Uterus (tissue), 4 donors: ENCODE results near the gene PHF11. TPM values are rescaled to one million over a fixed set of nuclear protein-coding genes. Genes with fewer than 3 reads are reported as not detected.

Experiments
- DNase-seq, 2 donors: peaks; one replicate each; pipeline ENCODE4 v3.0.0-alpha.2; 2019 to 2020
- H3K27ac ChIP-seq, 2 donors: fragments of 200-600 bp; sonication (generic); 1 replicate in 1 of 2; 2 replicates in 1 of 2; pipeline ENCODE4 v1.5.1; 2016 to 2018
- H3K27me3 ChIP-seq, 2 donors: fragments of 200-600 bp; sonication (generic); one replicate each; pipeline ENCODE4 v1.5.1; 2018 to 2019; ENCODE audit warnings: control low read depth in 1 of 2
- H3K36me3 ChIP-seq, 2 donors: fragments of 200-600 bp; sonication (generic); one replicate each; pipeline ENCODE4 v1.5.1; 2019; ENCODE audit warnings: control low read depth in 1 of 2
- H3K4me1 ChIP-seq, 2 donors: fragments of 200-600 bp; sonication (generic); one replicate each; pipeline ENCODE4 v1.5.1; 2018 to 2019; ENCODE audit warnings: control low read depth in 1 of 2
- H3K4me3 ChIP-seq, 2 donors: fragments of 200-600 bp; sonication (generic); 1 replicate in 1 of 2; 2 replicates in 1 of 2; pipeline ENCODE4 v1.5.1; 2018 to 2019; ENCODE audit warnings: mild to moderate bottlenecking in 1 of 2
- H3K9me3 ChIP-seq, 2 donors: fragments of 200-600 bp; sonication (generic); one replicate each; pipeline ENCODE4 v1.5.1; 2019; ENCODE audit warnings: control low read depth in 1 of 2
- CTCF ChIP-seq, 4 experiments: fragments of 200-600 bp in 2 of 4; fragments of 450-650 bp in 2 of 4; sonication (generic) in 2 of 4; IDR thresholded peaks; one replicate each; pipeline ENCODE4 v1.5.1; 2016 to 2019; ENCODE audit warnings: antibody characterized with exemption in 4 of 4, mild to moderate bottlenecking in 2 of 4, moderate library complexity in 1 of 4
- POLR2A ChIP-seq, 2 donors: fragments of 450-650 bp; IDR thresholded peaks; one replicate each; pipeline ENCODE4 v1.6.1; 2016; ENCODE audit warnings: antibody characterized with exemption in 2 of 2, mild to moderate bottlenecking in 1 of 2, moderate library complexity in 1 of 2
- intact Hi-C: fragments of 100-400 bp; cut with DNase I; formaldehyde crosslinking; loops from one replicate; pipeline ENCODE4 v1.15.1; 2023; ENCODE audit warnings: low total_unique reads
- total RNA-seq, 4 donors: library from RNA; depleted of rRNA in 3 of 4; stranded (reverse); fragments of >200 nt in 3 of 4; gene quantifications; one replicate each; pipeline versions ENCODE4 v1.1.0 to v1.2.4, GENCODE V29; 2014 to 2023
- donor health status: DM: yes; HTN: yes; CAD: no.

Gene PHF11
- total RNA-seq, 4 donors from 2014 or later: 26.2 to 70.9 (median 27.2) TPM

DNA sequence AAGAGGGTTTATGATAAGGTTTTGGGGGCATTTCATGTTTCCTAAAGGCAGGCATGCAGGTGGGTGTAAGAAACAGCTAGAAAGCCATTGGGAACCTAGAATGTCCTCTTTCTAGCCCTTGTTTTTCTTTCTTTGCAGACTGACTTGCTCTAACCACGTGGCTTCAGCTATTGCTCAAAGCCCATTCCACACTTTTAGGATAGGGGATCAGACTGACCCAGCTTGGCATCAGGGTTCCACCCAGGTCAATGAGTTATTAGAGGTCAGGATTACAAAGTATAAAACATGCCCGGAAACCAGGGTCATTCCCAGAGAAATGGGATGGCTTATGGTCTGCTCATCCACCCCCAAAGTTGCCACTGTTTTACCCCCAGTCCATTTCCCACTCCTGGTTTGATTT is 16.8 kb downstream of the PHF11 start:
- no peaks in the 10 kb centered on the region for H3K9me3 ChIP-seq
- no peaks in the 10 kb centered on the region for H3K4me1 ChIP-seq
- H3K27ac ChIP-seq: no peak overlapping the region
- intact Hi-C loops: no loop called here
- no peaks in the 10 kb centered on the region for H3K27me3 ChIP-seq
- no peak overlapping the region for H3K4me3 ChIP-seq
- no peaks in the 10 kb centered on the region for H3K36me3 ChIP-seq
- TF ChIP-seq CTCF (IDR thresholded peaks at IDR 0.05) (no peak), POLR2A (IDR thresholded peaks at IDR 0.05) (no peak)
- no peak for DNase-seq

- TF ChIP-seq POLR2A (IDR thresholded peaks at IDR 0.05) (no peak), CTCF (IDR thresholded peaks at IDR 0.05) (no peak)
- Histone ChIP-seq H3K36me3 (no peaks in the 10 kb centered on the region), H3K9me3 (no peaks in the 10 kb centered on the region), H3K4me1 (no peaks in the 10 kb centered on the region), H3K27ac (no peak overlapping the region), H3K4me3 (no peak overlapping the region), H3K27me3 (no peaks in the 10 kb centered on the region)
- DNase-seq: no peak
- intact Hi-C loops: no loop called here
Measured at GRCh38 chr13:49516467-49516866, 20.7 kb downstream of the PHF11 start.

- H3K36me3 ChIP-seq: no peaks in the 10 kb centered on the region
- intact Hi-C loops: no loop called here
- DNase-seq: no peak
- no peak for TF ChIP-seq POLR2A (IDR thresholded peaks at IDR 0.05)
- TF ChIP-seq CTCF (IDR thresholded peaks at IDR 0.05): no peak
- no peak overlapping the region for H3K4me3 ChIP-seq
- H3K4me1 ChIP-seq: no peaks in the 10 kb centered on the region
- H3K9me3 ChIP-seq: no peaks in the 10 kb centered on the region
- no peaks in the 10 kb centered on the region for H3K27me3 ChIP-seq
- no peak overlapping the region for H3K27ac ChIP-seq
Measured at GRCh38 chr13:49517461-49517860, 21.7 kb downstream of the PHF11 start.

DNA sequence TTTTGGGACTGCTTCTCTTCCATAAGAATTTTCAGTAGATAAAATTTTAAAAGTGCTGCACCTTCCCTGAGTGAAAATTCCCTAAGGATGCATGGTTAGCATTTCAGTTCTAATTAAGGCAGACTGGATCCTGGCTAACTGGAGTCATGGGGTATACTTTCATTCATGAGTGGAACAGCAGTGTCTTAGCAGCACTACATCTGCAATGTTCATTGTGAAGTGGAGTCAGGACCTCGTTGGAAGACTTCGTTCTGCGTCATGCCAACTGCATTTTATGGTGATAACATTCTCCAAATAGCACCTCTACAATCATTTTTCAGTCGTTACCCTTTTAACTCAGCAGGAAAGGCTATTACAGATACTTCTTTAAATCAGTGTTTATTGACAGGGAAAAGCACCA is 25.5 kb downstream of the PHF11 start:
- no peak for DNase-seq
- Histone ChIP-seq H3K9me3 (no peaks in the 10 kb centered on the region), H3K27ac (peak overlapping the region; percentile 13 to 34), H3K27me3 (no peaks in the 10 kb centered on the region), H3K36me3 (no peaks in the 10 kb centered on the region), H3K4me1 (no peaks in the 10 kb centered on the region), H3K4me3 (no peak overlapping the region)
- intact Hi-C loops: no loop called here
- no peak for TF ChIP-seq POLR2A (IDR thresholded peaks at IDR 0.05)
- TF ChIP-seq CTCF (IDR thresholded peaks at IDR 0.05): no peak

DNA sequence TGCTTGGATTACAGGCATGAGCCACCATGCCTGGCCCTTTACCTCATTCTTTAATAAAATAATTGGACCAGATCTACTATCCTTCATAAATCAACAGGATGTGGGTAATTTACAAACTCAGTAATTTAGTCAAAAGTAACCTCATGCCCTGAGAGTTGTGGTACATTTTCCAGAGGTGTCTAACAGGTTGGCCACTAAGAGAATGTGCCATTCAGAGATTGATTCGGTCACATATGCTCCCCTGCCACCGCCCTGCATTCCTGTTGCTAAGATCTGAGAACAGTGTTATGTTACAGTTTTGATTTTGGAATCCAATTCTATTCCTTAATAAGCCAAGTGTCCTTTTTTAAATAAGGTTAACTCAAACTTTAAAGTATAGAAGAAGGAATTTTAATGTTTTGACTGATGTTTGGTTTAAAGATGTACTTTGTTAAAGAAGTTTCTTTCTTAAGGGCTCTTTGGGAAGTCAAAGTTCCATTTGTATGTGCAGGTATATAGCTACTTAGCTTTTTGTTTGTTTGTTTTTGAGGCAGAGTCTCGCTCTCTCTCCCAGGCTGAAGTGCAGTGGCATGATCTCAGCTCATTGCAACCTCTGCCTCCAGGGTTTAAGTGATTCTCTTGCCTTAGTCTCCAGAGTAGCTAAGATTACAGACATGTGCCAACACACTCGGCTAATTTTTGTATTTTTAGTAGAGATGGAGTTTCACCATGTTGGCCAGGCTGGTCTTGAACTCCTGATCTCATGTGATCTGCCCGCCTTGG is 29.2 kb downstream of the PHF11 start:
- Histone ChIP-seq H3K36me3 (no peaks in the 10 kb centered on the region), H3K27me3 (no peaks in the 10 kb centered on the region), H3K9me3 (no peaks in the 10 kb centered on the region), H3K4me1 (no peaks in the 10 kb centered on the region), H3K4me3 (no peak overlapping the region), H3K27ac (no peak overlapping the region)
- TF ChIP-seq CTCF (IDR thresholded peaks at IDR 0.05) (no peak), POLR2A (IDR thresholded peaks at IDR 0.05) (no peak)
- DNase-seq: no peak
- intact Hi-C loops: no loop called here
